ENCODE data around the gene EIPR1. TPM values are rescaled to one million over a fixed set of nuclear protein-coding genes. Genes with fewer than 3 reads are reported as not detected.

EIPR1 gene
- total and polyA plus RNA-seq, 10 of the 15 experiments (the other 5 are each of a cell fraction or from before 2014, with no cell fraction given), result 23.6 to 61.2 (median 42.2) TPM

DNA sequence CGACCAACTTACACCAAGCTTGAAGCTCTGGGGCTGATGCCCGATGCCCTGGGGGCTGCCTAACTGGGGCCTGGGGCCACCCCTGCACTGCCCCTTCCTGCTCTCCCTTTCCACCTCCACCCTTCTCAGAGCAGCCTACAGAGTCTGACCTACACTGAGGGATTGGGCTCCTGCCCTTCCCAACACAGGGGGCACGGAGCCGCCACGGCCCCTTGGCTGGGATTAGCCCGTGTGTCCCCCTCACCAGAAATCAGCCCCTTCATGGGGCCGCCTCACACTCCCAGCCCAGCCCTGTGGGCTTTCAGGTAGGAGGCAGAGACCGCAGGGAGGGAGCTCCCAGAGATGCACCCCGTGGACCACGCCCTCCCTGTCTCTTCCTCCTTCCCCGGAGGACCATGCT is 198.0 kb downstream of the EIPR1 start (continued):
- no peak for TF ChIP-seq KAT2A (conservative IDR thresholded peaks at IDR 0.05; ENCODE audit: control insufficient read depth, low read depth, low read length)
- no peak for TF ChIP-seq TCF3 (IDR thresholded peaks at IDR 0.05; ENCODE audit: borderline replicate concordance, insufficient read depth, low read depth, low read length)

DNA sequence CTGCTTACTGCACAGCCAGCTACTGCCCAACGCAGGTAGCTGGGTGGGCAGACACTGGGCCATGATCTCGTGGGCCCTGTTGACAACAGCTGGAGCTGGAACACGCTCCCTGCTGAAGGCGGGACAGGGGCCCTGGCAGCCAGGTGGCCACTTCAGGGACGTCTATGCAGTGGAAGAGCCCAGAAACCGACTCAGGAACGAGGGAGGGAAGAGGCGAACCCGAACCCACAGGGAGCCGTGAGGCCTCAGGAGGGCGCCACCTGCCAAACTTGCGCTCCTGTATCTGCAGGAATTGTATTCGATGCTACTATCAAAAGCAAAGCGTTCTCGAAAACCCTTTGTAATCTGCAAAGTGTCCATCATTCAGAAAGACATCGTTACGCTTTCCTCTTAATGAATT is 198.4 kb downstream of the EIPR1 start:
- in situ Hi-C loops (cut with MboI), result no loop called here
- no peak for DNase-seq (ENCODE audit: low read depth, low spot score)

More for the DNA sequence above, 198.4 kb downstream of the EIPR1 start:
- Histone ChIP-seq H3K36me3 (ENCODE audit: control insufficient read depth in 2 of 2, insufficient read depth in 2 of 2, low read length in 1 of 2) (peaks cover 0 to 3% of the 10 kb centered on the region in 2 experiments; a peak in 1 of 4 replicates), H3K79me2 (ENCODE audit: control insufficient read depth, insufficient read depth, low read length) (no peaks in the 10 kb centered on the region), H3K27ac (ENCODE audit: control insufficient read depth, insufficient read depth) (no peak overlapping the region), H3K4me3 (no peak overlapping the region), H3K27me3 (replicated peaks in 1 of 2; ENCODE audit: control insufficient read depth in 2 of 2, insufficient read depth in 2 of 2, low read length in 1 of 2) (no peaks in the 10 kb centered on the region), H3K4me2 (ENCODE audit: control insufficient read depth, insufficient read depth) (no peak overlapping the region), H4K20me1 (ENCODE audit: control insufficient read depth, insufficient read depth) (no peaks in the 10 kb centered on the region), H3K4me1 (ENCODE audit: control insufficient read depth, insufficient read depth, low read length) (no peaks in the 10 kb centered on the region), H2AFZ (ENCODE audit: control insufficient read depth, low read depth, low read length) (no peak overlapping the region), H3K9ac (ENCODE audit: control insufficient read depth, insufficient read depth, low read length) (no peak overlapping the region), H3K9me3 (replicated peaks; ENCODE audit: control insufficient read depth, insufficient read depth, low read length) (peaks cover 4% of the 10 kb centered on the region; the same call in 2 of the 3 replicates)
- ChIA-PET CTCF (no interaction called here), SMC1A (ENCODE audit: uncharacterized antibody, unreplicated experiment) (no interaction called here), POLR2A (no interaction called here), RAD21 (ENCODE audit: unreplicated experiment) (no interaction called here)
- no peak for TF ChIP-seq CBX5 (IDR thresholded peaks at IDR 0.05; ENCODE audit: low read depth)
- no peak for TF ChIP-seq EED (IDR thresholded peaks at IDR 0.05; ENCODE audit: low read depth)
- TF ChIP-seq TCF3 (IDR thresholded peaks at IDR 0.05; ENCODE audit: borderline replicate concordance, insufficient read depth, low read depth, low read length), result no peak
- no peak for TF ChIP-seq ZBED1 (IDR thresholded peaks at IDR 0.05; ENCODE audit: borderline replicate concordance)
- TF ChIP-seq YY1 (IDR thresholded peaks at IDR 0.05; ENCODE audit: low read depth, low read length), result no peak
- TF ChIP-seq MEF2A (IDR thresholded peaks at IDR 0.05; ENCODE audit: insufficient read depth, low read depth, low read length), result no peak
- TF ChIP-seq, protein P1, sequence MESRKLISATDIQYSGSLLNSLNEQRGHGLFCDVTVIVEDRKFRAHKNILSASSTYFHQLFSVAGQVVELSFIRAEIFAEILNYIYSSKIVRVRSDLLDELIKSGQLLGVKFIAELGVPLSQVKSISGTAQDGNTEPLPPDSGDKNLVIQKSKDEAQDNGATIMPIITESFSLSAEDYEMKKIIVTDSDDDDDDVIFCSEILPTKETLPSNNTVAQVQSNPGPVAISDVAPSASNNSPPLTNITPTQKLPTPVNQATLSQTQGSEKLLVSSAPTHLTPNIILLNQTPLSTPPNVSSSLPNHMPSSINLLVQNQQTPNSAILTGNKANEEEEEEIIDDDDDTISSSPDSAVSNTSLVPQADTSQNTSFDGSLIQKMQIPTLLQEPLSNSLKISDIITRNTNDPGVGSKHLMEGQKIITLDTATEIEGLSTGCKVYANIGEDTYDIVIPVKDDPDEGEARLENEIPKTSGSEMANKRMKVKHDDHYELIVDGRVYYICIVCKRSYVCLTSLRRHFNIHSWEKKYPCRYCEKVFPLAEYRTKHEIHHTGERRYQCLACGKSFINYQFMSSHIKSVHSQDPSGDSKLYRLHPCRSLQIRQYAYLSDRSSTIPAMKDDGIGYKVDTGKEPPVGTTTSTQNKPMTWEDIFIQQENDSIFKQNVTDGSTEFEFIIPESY (IDR thresholded peaks at IDR 0.05), result no peak
- no peak for TF ChIP-seq EZH2 (IDR thresholded peaks at IDR 0.05; ENCODE audit: borderline replicate concordance, control insufficient read depth, low read depth, low read length)
- TF ChIP-seq ATF7 (IDR thresholded peaks at IDR 0.05; ENCODE audit: low read depth), result no peak
- TF ChIP-seq, protein P2, sequence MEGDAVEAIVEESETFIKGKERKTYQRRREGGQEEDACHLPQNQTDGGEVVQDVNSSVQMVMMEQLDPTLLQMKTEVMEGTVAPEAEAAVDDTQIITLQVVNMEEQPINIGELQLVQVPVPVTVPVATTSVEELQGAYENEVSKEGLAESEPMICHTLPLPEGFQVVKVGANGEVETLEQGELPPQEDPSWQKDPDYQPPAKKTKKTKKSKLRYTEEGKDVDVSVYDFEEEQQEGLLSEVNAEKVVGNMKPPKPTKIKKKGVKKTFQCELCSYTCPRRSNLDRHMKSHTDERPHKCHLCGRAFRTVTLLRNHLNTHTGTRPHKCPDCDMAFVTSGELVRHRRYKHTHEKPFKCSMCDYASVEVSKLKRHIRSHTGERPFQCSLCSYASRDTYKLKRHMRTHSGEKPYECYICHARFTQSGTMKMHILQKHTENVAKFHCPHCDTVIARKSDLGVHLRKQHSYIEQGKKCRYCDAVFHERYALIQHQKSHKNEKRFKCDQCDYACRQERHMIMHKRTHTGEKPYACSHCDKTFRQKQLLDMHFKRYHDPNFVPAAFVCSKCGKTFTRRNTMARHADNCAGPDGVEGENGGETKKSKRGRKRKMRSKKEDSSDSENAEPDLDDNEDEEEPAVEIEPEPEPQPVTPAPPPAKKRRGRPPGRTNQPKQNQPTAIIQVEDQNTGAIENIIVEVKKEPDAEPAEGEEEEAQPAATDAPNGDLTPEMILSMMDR (IDR thresholded peaks at IDR 0.05 in 2 of 3, conservative IDR thresholded peaks at IDR 0.05 in 1 of 3; ENCODE audit: control insufficient read depth in 2 of 3, extremely low read depth in 1 of 3, insufficient read depth in 1 of 3, low read depth in 3 of 3, low read length in 3 of 3), result peak; percentile 19 to 32 (median 26); a peak in 2 of 6 replicates
- no peak for TF ChIP-seq SMAD1 (IDR thresholded peaks at IDR 0.05; ENCODE audit: low read depth, partially characterized antibody)
- TF ChIP-seq IKZF2 (IDR thresholded peaks at IDR 0.05), result no peak
- TF ChIP-seq, protein P3, sequence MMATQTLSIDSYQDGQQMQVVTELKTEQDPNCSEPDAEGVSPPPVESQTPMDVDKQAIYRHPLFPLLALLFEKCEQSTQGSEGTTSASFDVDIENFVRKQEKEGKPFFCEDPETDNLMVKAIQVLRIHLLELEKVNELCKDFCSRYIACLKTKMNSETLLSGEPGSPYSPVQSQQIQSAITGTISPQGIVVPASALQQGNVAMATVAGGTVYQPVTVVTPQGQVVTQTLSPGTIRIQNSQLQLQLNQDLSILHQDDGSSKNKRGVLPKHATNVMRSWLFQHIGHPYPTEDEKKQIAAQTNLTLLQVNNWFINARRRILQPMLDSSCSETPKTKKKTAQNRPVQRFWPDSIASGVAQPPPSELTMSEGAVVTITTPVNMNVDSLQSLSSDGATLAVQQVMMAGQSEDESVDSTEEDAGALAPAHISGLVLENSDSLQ (IDR thresholded peaks at IDR 0.05), result no peak
- peak; percentile 21; the same call in 1 of the 2 replicates for TF ChIP-seq SMC3 (IDR thresholded peaks at IDR 0.05; ENCODE audit: borderline replicate concordance, low read length)
- no peak for FAIRE-seq
- peak; percentile 30; the same call in 1 of the 3 replicates for ATAC-seq
- 90% methylated on average over 15 of the region's 17 CpGs for WGBS (ENCODE audit: insufficient coverage, insufficient replicate concordance, low lambda C conversion rate, missing lambda C conversion rate)
- BruUV-seq (replicated peaks), result no TSS peak
- intact Hi-C loops (cut with micrococcal nuclease; ENCODE audit: unreplicated experiment), result no loop called here
